ENCODE data around the gene TBPL2.
"Not testable (repeated sequence)": the region's sequence is repeated elsewhere in the genome, so short reads cannot be mapped to it uniquely, and the experiment has no call there.

The TBPL2 gene

GRCh38 chr14:55457496-55457895 lies 17.1 kb upstream of the TBPL2 start:
- H4K20me1 ChIP-seq, result no peaks in the 10 kb centered on the region
- TF ChIP-seq Cebpa-rat (IDR thresholded peaks at IDR 0.05), result no peak

GRCh38 chr14:55456411-55456810 lies 16.0 kb upstream of the TBPL2 start:
- not testable (repeated sequence) for H3K9ac ChIP-seq, H4K20me1 ChIP-seq, H3K27me3 ChIP-seq, H3K27ac ChIP-seq, H3K4me2 ChIP-seq, H3K9me3 ChIP-seq, H3K36me3 ChIP-seq, H3K4me3 ChIP-seq
- peaks cover 22% of the 10 kb centered on the region for H3K4me1 ChIP-seq

More at GRCh38 chr14:55457496-55457895, 17.1 kb upstream of the TBPL2 start:
- no peaks in the 10 kb centered on the region for H3K36me3 ChIP-seq
- no peak overlapping the region for H3K4me2 ChIP-seq
- no peak overlapping the region for H3K4me3 ChIP-seq
- H3K27me3 ChIP-seq, result no peaks in the 10 kb centered on the region
- no peak overlapping the region for H3K27ac ChIP-seq
- H3K9me3 ChIP-seq, result peaks cover 9% of the 10 kb centered on the region; the same call in 1 of the 2 replicates
- H3K9ac ChIP-seq, result no peak overlapping the region
- H3K4me1 ChIP-seq, result peaks cover 14% of the 10 kb centered on the region

- H3K4me2 ChIP-seq, result peak overlapping the region; percentile 56
- H4K20me1 ChIP-seq, result no peaks in the 10 kb centered on the region
- no peak overlapping the region for H3K4me3 ChIP-seq
- peaks cover 9% of the 10 kb centered on the region; the same call in 1 of the 2 replicates for H3K9me3 ChIP-seq
- H3K27ac ChIP-seq, result no peak overlapping the region
- peaks cover 38% of the 10 kb centered on the region for H3K4me1 ChIP-seq
- TF ChIP-seq Cebpa-rat (IDR thresholded peaks at IDR 0.05), result no peak
- no peak overlapping the region for H3K9ac ChIP-seq
- H3K36me3 ChIP-seq, result no peaks in the 10 kb centered on the region
- H3K27me3 ChIP-seq, result no peaks in the 10 kb centered on the region
Observed at GRCh38 chr14:55454264-55455002, 14.0 kb upstream of the TBPL2 start.

DNA sequence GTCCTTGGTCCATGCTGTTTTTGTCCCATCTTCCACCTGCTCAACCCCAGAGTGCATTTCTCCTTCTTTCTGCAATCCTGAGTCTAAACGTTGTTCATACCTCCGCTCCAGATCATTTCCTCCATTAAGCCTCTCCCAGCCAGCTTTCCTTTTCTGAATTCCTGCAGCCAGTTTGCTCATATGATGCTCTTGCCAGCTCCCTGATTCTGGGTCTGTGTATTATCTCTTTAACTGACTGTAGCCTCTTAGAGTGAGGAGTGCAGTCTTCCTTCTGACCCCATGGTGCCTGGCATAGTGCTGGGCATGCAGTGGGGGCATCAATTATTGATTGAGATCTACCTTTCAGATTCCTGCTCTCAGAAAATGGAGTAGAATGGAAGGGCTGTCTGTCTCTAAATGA lies 11.5 kb upstream of the TBPL2 start:
- peaks cover 2% of the 10 kb centered on the region; the same call in 1 of the 2 replicates for H3K9me3 ChIP-seq
- no peak overlapping the region for H3K9ac ChIP-seq
- no peak for TF ChIP-seq Cebpa-rat (IDR thresholded peaks at IDR 0.05)
- no peaks in the 10 kb centered on the region for H4K20me1 ChIP-seq
- H3K36me3 ChIP-seq, result no peaks in the 10 kb centered on the region
- H3K4me3 ChIP-seq, result no peak overlapping the region
- no peaks in the 10 kb centered on the region for H3K27me3 ChIP-seq
- no peak overlapping the region for H3K27ac ChIP-seq
- H3K4me2 ChIP-seq, result peak overlapping the region; percentile 59
- H3K4me1 ChIP-seq, result peaks cover 38% of the 10 kb centered on the region

DNA sequence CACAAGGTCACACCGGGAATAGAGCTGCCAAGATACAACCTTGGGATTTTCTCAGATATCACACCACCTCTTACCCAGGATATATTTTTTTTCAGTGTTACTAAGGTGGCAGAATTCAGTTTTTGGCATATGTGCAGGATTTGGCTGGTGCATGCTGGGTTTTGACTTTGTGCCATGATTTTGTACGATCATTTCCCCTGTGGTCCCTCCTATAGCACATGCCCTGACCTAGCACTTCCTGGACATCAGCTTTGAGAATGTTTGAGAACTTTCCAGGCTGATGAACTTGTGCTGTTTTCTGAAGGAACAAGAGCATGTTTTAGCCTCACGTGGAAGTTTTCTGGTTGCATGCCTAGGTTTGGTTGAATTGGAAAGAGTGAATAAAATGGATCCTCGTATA lies 11.0 kb upstream of the TBPL2 start:
- H4K20me1 ChIP-seq, result no peaks in the 10 kb centered on the region
- TF ChIP-seq Cebpa-rat (IDR thresholded peaks at IDR 0.05), result no peak
- no peaks in the 10 kb centered on the region for H3K27me3 ChIP-seq
- peaks cover 38% of the 10 kb centered on the region for H3K4me1 ChIP-seq
- H3K36me3 ChIP-seq, result no peaks in the 10 kb centered on the region
- no peaks in the 10 kb centered on the region for H3K9me3 ChIP-seq
- no peak overlapping the region for H3K27ac ChIP-seq
- no peak overlapping the region for H3K9ac ChIP-seq
- peak overlapping the region; percentile 59 for H3K4me2 ChIP-seq
- no peak overlapping the region for H3K4me3 ChIP-seq

DNA sequence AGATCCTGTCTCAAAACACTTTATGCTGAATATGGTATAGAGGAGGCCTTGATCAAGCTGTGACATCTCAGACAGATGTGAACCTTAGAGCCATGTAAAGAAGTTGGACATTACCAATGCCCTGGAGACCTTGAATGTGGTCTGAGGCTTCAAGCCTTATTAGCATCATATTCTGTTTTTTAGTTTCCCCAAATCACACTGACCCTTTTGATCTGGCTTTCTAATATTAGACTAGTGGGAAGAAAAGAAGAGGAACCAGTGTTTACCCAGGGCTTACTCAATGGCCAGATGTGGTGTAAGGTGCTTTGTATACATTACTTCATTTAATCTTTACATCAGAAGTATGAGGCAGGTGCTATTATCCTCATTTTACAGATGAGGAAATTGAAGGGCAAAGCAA lies 10.6 kb upstream of the TBPL2 start:
- Histone ChIP-seq H3K9me3 (no peaks in the 10 kb centered on the region), H4K20me1 (no peaks in the 10 kb centered on the region), H3K4me2 (peak overlapping the region; percentile 59), H3K4me3 (no peak overlapping the region), H3K27ac (no peak overlapping the region), H3K9ac (no peak overlapping the region), H3K27me3 (no peaks in the 10 kb centered on the region), H3K4me1 (peaks cover 38% of the 10 kb centered on the region), H3K36me3 (no peaks in the 10 kb centered on the region)
- no peak for TF ChIP-seq Cebpa-rat (IDR thresholded peaks at IDR 0.05)

- peak overlapping the region; percentile 59 for H3K4me2 ChIP-seq
- no peak overlapping the region for H3K27ac ChIP-seq
- H3K9ac ChIP-seq, result no peak overlapping the region
- H3K36me3 ChIP-seq, result no peaks in the 10 kb centered on the region
- H3K4me3 ChIP-seq, result no peak overlapping the region
- TF ChIP-seq Cebpa-rat (IDR thresholded peaks at IDR 0.05), result no peak
- no peaks in the 10 kb centered on the region for H3K9me3 ChIP-seq
- peaks cover 38% of the 10 kb centered on the region for H3K4me1 ChIP-seq
- H4K20me1 ChIP-seq, result no peaks in the 10 kb centered on the region
- H3K27me3 ChIP-seq, result no peaks in the 10 kb centered on the region
Observed at GRCh38 chr14:55450539-55450938, 10.1 kb upstream of the TBPL2 start.

GRCh38 chr14:55450124-55450523 lies 9.7 kb upstream of the TBPL2 start:
- H3K4me1 ChIP-seq, result peaks cover 36% of the 10 kb centered on the region
- H3K27me3 ChIP-seq, result no peaks in the 10 kb centered on the region
- no peaks in the 10 kb centered on the region for H3K9me3 ChIP-seq
- no peaks in the 10 kb centered on the region for H3K36me3 ChIP-seq
- no peak overlapping the region for H3K9ac ChIP-seq
- H3K4me2 ChIP-seq, result peak overlapping the region; percentile 59
- no peak for TF ChIP-seq Cebpa-rat (IDR thresholded peaks at IDR 0.05)
- H3K27ac ChIP-seq, result no peak overlapping the region
- no peak overlapping the region for H3K4me3 ChIP-seq
- H4K20me1 ChIP-seq, result no peaks in the 10 kb centered on the region

DNA sequence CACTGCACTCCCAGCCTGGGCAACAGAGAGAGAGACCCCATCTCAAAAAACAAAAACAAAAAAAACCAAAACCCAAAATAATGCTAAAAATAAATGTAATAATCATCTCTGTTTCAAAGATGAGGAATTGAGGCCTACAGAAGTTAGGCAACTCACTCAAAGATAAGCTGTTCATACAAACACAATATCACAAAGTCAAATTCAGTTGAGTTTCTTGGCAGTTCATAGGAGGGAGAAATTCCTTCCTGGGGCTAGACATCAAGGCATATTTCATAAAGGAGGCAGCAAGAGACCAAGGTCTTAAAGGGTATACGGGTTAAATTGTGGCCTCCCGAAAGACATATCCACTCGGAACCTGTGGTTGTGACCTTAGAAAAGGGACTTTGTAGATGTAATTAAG lies 8.7 kb upstream of the TBPL2 start:
- no peak for TF ChIP-seq Cebpa-rat (IDR thresholded peaks at IDR 0.05)
- H4K20me1 ChIP-seq, result no peaks in the 10 kb centered on the region
- H3K27me3 ChIP-seq, result no peaks in the 10 kb centered on the region
- peaks cover 26% of the 10 kb centered on the region for H3K4me1 ChIP-seq
- no peaks in the 10 kb centered on the region for H3K36me3 ChIP-seq
- H3K9me3 ChIP-seq, result no peaks in the 10 kb centered on the region
- no peak overlapping the region for H3K4me3 ChIP-seq
- no peak overlapping the region for H3K9ac ChIP-seq
- H3K4me2 ChIP-seq, result no peak overlapping the region
- no peak overlapping the region for H3K27ac ChIP-seq

DNA sequence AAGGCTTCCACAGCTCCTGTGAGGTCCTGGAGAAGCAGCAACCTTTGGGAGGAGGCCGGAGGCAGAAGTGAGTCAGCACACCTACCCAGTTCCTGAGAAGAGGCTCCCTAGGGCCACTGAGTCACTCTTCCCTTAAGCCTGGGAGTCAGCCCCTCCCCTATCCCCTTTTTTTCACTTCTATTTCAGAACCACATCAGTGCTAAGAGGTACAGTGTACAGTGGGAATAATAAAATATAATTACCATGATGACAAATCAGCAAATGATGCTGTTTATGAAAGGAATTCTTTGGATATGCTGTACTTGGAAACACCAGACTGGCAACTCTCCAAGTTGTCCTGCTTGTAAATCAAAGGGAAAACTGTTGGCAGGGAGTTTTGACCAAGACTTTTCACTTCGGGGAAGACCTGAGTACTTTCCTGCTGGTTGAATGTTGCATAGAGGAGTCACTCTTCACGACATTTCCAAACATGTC lies 7.8 kb upstream of the TBPL2 start:
- Histone ChIP-seq H3K9ac (no peak overlapping the region), H3K27me3 (no peaks in the 10 kb centered on the region), H3K36me3 (no peaks in the 10 kb centered on the region), H3K27ac (no peak overlapping the region), H4K20me1 (no peaks in the 10 kb centered on the region), H3K9me3 (no peaks in the 10 kb centered on the region), H3K4me1 (peaks cover 24% of the 10 kb centered on the region), H3K4me2 (no peak overlapping the region), H3K4me3 (no peak overlapping the region)
- TF ChIP-seq Cebpa-rat (IDR thresholded peaks at IDR 0.05), result no peak
